ENCODE results near the gene MAPK1. TPM values are rescaled to one million over a fixed set of nuclear protein-coding genes. Genes with fewer than 3 reads are reported as not detected.

Gene MAPK1
- total RNA-seq, 1 donor from 2014 or later: 149 TPM

DNA sequence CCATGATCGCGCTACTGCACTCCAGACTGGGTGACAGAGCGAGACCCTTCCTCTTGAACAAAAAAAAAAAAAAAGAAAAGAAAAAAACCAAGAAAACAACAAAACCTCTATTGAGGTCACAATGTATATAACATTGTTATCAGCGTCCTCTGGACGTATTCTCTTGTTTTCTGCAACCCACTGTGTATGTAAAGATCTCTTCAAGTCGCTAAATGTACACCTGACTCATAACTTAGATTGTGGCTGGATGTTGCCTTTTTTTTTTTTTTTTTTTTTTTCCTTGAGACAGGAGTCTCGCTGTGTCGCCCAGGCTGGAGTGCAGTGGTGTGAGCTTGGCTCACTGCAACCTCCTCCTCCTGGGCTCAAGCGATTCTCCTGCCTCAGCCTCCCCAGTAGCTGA, 130.5 kb downstream of the MAPK1 start:
- Mint-ChIP-seq H3K27ac (no peak overlapping the region), H3K27me3 (no peaks in the 10 kb centered on the region), H3K36me3 (ENCODE audit: low read depth) (peaks cover 2% of the 10 kb centered on the region), H3K4me3 (peak overlapping the region; percentile 11), H3K9me3 (no peaks in the 10 kb centered on the region), H3K4me1 (peaks cover 30% of the 10 kb centered on the region)
- POLR2A ChIA-PET: no interaction called here
- intact Hi-C loops (cut with micrococcal nuclease): no loop called here
- CTCF ChIA-PET: no interaction called here
- TF ChIP-seq, protein P1, sequence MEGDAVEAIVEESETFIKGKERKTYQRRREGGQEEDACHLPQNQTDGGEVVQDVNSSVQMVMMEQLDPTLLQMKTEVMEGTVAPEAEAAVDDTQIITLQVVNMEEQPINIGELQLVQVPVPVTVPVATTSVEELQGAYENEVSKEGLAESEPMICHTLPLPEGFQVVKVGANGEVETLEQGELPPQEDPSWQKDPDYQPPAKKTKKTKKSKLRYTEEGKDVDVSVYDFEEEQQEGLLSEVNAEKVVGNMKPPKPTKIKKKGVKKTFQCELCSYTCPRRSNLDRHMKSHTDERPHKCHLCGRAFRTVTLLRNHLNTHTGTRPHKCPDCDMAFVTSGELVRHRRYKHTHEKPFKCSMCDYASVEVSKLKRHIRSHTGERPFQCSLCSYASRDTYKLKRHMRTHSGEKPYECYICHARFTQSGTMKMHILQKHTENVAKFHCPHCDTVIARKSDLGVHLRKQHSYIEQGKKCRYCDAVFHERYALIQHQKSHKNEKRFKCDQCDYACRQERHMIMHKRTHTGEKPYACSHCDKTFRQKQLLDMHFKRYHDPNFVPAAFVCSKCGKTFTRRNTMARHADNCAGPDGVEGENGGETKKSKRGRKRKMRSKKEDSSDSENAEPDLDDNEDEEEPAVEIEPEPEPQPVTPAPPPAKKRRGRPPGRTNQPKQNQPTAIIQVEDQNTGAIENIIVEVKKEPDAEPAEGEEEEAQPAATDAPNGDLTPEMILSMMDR (IDR thresholded peaks at IDR 0.05): no peak
- ATAC-seq (ENCODE audit: low read depth) (no peak), DNase-seq (no peak)

DNA sequence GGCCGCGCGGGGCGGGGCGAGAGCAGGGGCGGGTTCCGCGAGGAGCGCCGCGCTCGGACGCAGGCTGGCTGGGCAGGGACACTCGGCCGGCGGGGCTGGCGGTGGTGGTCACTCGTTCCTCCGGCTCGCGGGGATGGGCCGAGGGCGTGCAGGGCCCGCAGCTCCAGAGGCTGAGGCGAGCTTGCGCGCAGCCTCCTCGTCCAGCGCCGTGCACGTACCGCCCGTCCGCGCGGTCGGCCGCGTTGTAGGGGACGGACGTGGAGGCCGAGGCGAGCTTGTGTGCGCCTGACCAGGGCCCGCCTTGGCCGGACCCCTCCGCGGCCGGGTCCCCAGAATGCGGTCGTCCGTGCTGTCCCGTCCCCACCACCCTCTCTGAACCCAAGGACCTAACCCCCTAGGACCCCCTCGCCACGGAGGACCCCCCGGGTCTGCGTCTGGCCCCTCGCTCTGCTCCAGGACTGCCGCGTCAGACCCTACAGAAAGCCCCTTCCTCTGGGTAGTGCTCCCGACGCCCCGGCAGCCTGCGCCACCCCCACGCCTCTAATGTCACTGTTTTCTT, 131.3 kb downstream of the MAPK1 start:
- Mint-ChIP-seq H3K4me1 (peaks cover 36% of the 10 kb centered on the region), H3K4me3 (peak overlapping the region; percentile 66), H3K36me3 (ENCODE audit: low read depth) (peaks cover 2% of the 10 kb centered on the region), H3K27me3 (no peaks in the 10 kb centered on the region), H3K27ac (no peak overlapping the region), H3K9me3 (no peaks in the 10 kb centered on the region)
- POLR2A ChIA-PET: interaction anchor here (0.6 to 1.4 kb wide), 6 partner anchors 10 to 202 kb away, joined by 3 to 4 read pairs (median 3); partner anchors contain the start of genes MAPK1 and SDF2L1
- TF ChIP-seq, protein P1 (IDR thresholded peaks at IDR 0.05): no peak
- DNase-seq: peak; percentile 20
- no peak for ATAC-seq (ENCODE audit: low read depth)
- intact Hi-C loops (cut with micrococcal nuclease): no loop called here
- CTCF ChIA-PET: interaction anchor here (1.3 to 1.8 kb wide), 2 partner anchors 202 to 216 kb away, joined by 3 to 8 read pairs; partner anchors contain the start of gene PPM1F

DNA sequence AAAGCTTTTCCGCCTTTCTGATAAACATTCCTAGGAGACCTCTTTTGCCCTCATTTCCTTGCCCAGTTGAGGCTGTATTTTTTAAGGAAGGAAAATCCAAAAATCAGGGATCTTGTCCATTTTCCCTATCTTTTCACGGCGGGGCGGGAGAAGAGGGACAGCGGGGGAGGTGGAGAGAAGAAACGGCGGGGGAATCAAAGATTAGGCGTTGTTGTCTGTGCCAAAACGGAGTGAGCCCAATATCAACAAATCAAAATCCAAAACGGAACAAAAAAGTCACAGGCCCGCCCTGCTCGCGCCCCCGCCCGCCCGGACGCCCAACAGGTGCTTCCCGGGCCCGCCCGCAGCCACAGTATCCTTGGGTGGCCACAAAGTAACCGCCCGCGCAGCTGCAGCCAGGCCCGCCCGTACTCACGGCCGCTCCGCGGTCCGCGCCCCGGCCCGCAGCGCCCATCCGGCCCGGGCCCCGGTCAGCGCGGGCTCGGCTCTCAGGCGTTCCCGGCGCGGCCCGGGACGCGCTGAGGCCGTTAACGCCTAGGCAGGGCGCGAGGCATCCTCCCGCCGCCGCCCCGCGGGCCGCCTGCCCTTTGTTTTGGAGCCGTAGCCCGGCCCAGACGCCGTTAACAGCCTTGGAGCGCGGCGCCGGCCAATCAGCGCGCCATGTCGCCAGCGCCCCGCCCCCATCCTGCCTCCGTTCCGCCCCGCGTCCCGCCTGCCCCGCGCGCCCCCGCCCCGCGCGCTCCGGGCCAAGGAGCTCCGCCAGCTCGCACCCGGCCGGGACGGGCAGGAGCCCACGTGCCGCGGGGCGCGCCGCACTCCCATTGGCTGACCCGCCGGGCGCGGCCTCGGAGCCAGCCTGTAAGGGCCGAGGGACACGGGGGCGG, 132.0 kb downstream of the MAPK1 start, which contains the start of gene YPEL1:
TSS of gene YPEL1 (minus strand) at position 595 of the 884 bp plus-strand sequence. CDS start 25,050 bp downstream, outside the sequence.
- H3K4me3 Mint-ChIP-seq: peak within 1 kb of the TSS; percentile 93
- POLR2A ChIA-PET: interaction anchor here (0.6 to 1.4 kb wide), 8 partner anchors 9 to 203 kb away, joined by 3 to 4 read pairs (median 3); partner anchors contain the start of genes MAPK1, PPIL2 and SDF2L1
- H3K36me3 Mint-ChIP-seq (ENCODE audit: low read depth): peaks cover 3% of the 10 kb centered on the region
- DNase-seq (peak; percentile 97), ATAC-seq (ENCODE audit: low read depth) (peak; percentile 87)
- peaks cover 42% of the 10 kb centered on the region for H3K4me1 Mint-ChIP-seq
- H3K27me3 Mint-ChIP-seq: no peaks in the 10 kb centered on the region
- TF ChIP-seq, protein P1 (IDR thresholded peaks at IDR 0.05): no peak
- intact Hi-C loops (cut with micrococcal nuclease): loop anchor here (1.0 kb wide), 4 partner anchors 69 to 203 kb away; partner anchors contain the start of gene PPIL2
- no peaks in the 10 kb centered on the region for H3K9me3 Mint-ChIP-seq
- peak within 1 kb of the TSS; percentile 96 for H3K27ac Mint-ChIP-seq
- CTCF ChIA-PET: interaction anchor here (1.3 to 1.8 kb wide), 2 partner anchors 203 to 217 kb away, joined by 3 to 8 read pairs; partner anchors contain the start of gene PPM1F

DNA sequence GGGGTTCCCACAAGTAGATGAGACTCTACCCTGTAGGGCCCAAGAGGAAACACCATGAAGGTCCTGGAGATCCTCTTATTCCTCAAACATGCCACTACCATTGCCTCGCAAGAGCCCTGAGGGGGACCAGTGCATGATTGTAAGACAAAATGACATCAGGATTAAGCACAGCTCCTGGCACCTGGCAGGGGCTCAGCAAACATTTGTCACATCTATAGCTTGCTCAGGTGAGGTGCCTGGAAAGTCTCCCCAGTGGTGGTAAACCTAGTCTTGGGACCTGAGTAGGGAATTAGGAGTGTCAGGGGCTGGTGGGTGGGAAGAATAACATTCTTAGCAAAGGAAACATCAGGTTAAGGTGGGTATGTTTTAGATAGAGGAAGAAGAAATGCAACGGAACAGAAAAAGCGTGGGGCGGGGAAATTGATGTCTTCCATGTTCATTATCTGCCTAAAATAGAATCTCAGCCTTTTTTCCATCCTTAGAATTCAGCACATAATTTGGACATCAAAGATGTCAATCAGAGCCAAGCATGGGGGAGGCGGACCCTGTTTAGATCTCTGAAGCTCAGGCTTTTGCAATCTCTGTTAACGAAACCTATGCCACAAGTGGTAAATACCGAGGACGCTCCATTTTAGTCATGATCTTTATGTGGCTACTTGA, 132.8 kb downstream of the MAPK1 start:
- Mint-ChIP-seq H3K27me3 (no peaks in the 10 kb centered on the region), H3K4me1 (peaks cover 44% of the 10 kb centered on the region), H3K36me3 (ENCODE audit: low read depth) (peaks cover 5% of the 10 kb centered on the region), H3K9me3 (no peaks in the 10 kb centered on the region), H3K4me3 (peak overlapping the region; percentile 93), H3K27ac (peak overlapping the region; percentile 96)
- intact Hi-C loops (cut with micrococcal nuclease): loop anchor here (1.0 kb wide), 4 partner anchors 68 to 204 kb away; partner anchors contain the start of gene PPIL2
- DNase-seq: no peak
- ATAC-seq (ENCODE audit: low read depth): no peak
- ChIA-PET POLR2A (interaction anchor here (0.6 to 1.4 kb wide), 4 partner anchors 19 to 203 kb away, joined by 3 to 7 read pairs (median 4); partner anchors contain the start of gene PPIL2), CTCF (interaction anchor here (1.8 kb wide), 1 partner anchor 218 kb away, joined by 8 read pairs; the partner anchor contains the start of gene PPM1F)
- TF ChIP-seq, protein P1 (IDR thresholded peaks at IDR 0.05): no peak
